Mucosa of rectum (tissue), 2 donors: ENCODE measurements around the gene EHD3.

Experiments used
- H3K27ac ChIP-seq, 2 donors: one replicate each; pipeline ENCODE4 v1.7.0; 2013; ENCODE audit warnings: inconsistent platforms in 2 of 2, low read depth in 2 of 2, low read length in 2 of 2
- H3K27me3 ChIP-seq, 2 donors: one replicate each; pipeline ENCODE4 v1.7.0; 2013; ENCODE audit warnings: low read length in 2 of 2; ENCODE audit not compliant: control insufficient read depth in 2 of 2, insufficient read depth in 2 of 2
- H3K36me3 ChIP-seq, 2 donors: one replicate each; pipeline ENCODE4 v1.7.0; 2013; ENCODE audit warnings: low read length in 2 of 2; ENCODE audit not compliant: control insufficient read depth in 2 of 2, insufficient read depth in 2 of 2
- H3K4me1 ChIP-seq, 2 donors: one replicate each; pipeline ENCODE4 v1.7.0; 2013; ENCODE audit warnings: low read length in 2 of 2, mild to moderate bottlenecking in 1 of 2; ENCODE audit not compliant: control insufficient read depth in 2 of 2, insufficient read depth in 2 of 2
- H3K4me3 ChIP-seq, 2 donors: one replicate each; pipeline ENCODE4 v1.7.0; 2013; ENCODE audit warnings: low read length in 2 of 2
- H3K9ac ChIP-seq, 2 donors: one replicate each; pipeline ENCODE4 v1.7.0; 2013; ENCODE audit warnings: low read length in 2 of 2, low read depth in 1 of 2, mild to moderate bottlenecking in 1 of 2
- H3K9me3 ChIP-seq, 2 donors: one replicate each; pipeline ENCODE4 v1.7.0; 2013; ENCODE audit warnings: low read length in 2 of 2; ENCODE audit not compliant: control insufficient read depth in 2 of 2
- donor health status: healthy.
- donor health status: Normal muscosa, but diverticular disease.

EHD3 gene

GRCh38 chr2:31208240-31208639 lies 25.7 kb upstream of the EHD3 start:
- no peaks in the 10 kb centered on the region for H3K36me3 ChIP-seq
- H3K4me1 ChIP-seq = no peaks in the 10 kb centered on the region
- H3K9ac ChIP-seq = no peak overlapping the region
- H3K9me3 ChIP-seq = no peaks in the 10 kb centered on the region
- H3K27ac ChIP-seq = no peak overlapping the region
- H3K4me3 ChIP-seq = no peak overlapping the region
- H3K27me3 ChIP-seq = no peaks in the 10 kb centered on the region

DNA sequence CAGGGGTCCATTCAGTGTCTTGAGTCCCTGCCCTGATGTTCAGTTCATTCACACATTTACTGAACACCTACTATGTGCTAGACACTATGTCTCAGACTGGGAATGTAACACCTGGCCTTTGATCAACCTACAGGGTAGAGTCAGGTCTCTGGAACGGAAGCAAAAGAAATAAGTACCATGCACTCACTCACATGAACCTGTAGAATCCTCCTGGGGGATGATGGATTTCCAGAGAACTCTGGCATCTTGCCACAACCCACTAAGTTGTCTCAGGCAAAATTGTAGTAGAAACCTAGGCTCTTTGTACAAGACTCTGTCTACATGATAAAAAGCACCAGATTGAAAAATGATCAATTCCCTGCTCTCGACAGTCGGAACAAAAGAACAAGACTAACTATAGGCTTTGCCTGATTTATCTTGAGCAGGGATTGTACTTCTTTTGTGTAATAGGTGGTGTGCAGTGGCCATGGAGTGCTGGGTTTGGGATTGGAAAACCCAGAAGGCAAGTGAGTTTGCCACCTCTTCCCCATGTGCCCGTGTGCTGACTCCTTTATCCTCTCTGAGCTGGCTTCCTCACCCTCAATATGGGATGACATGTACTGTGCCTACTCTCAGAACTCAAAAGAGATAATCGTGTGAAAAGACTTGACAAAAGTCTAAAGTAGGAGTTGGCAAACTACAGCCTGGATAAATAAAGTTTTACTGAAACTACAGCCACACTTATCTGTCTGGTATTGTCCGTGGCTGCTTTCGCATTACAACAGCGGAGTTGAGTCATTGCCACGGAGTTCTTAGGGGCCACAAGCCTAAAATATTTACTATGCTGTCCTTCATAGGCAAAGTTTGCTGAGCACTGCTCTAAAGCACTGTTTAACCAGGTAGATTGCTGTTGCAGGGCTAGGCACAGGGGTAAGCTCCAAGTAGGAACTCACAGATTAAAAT lies 21.0 kb upstream of the EHD3 start:
- Histone ChIP-seq H3K4me1 (no peaks in the 10 kb centered on the region), H3K9me3 (no peaks in the 10 kb centered on the region), H3K9ac (no peak overlapping the region), H3K36me3 (no peaks in the 10 kb centered on the region), H3K27ac (no peak overlapping the region), H3K27me3 (no peaks in the 10 kb centered on the region), H3K4me3 (no peak overlapping the region)

- H3K27ac ChIP-seq = no peak overlapping the region
These were observed 20.1 kb upstream of the EHD3 start for GRCh38 chr2:31213601-31214443.

DNA sequence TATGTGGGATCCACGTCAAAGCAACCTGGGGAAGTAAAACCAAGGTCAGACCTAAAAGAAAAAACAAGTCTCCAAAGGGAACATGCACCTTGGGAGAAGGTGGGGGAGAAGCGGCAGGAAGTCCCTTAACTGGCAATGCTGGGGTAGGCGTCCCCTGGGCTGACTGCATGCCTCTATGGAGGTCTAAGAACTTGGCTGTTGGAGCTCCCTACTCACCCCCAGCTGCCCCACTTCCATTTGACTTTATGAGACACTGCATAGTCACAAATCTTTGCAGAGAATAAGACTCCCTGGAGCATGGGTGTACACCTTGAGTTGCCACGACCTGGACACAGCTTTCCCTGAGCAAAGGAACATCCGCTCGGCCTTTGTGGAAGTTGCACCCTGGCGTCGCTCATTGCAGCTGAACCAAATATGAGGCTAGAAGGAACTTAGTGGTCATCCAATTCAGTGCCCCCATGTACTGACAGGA lies 19.5 kb upstream of the EHD3 start:
- no peaks in the 10 kb centered on the region for H3K36me3 ChIP-seq
- peaks cover 0 to 4% of the 10 kb centered on the region in 2 donors for H3K4me1 ChIP-seq
- H3K9me3 ChIP-seq = no peaks in the 10 kb centered on the region
- no peak overlapping the region for H3K4me3 ChIP-seq
- H3K9ac ChIP-seq = no peak overlapping the region
- no peak overlapping the region for H3K27ac ChIP-seq
- no peaks in the 10 kb centered on the region for H3K27me3 ChIP-seq

More at GRCh38 chr2:31213601-31214443, 20.1 kb upstream of the EHD3 start:
- no peaks in the 10 kb centered on the region for H3K4me1 ChIP-seq
- H3K36me3 ChIP-seq = no peaks in the 10 kb centered on the region
- no peak overlapping the region for H3K4me3 ChIP-seq
- no peaks in the 10 kb centered on the region for H3K27me3 ChIP-seq
- no peak overlapping the region for H3K9ac ChIP-seq
- no peaks in the 10 kb centered on the region for H3K9me3 ChIP-seq

DNA sequence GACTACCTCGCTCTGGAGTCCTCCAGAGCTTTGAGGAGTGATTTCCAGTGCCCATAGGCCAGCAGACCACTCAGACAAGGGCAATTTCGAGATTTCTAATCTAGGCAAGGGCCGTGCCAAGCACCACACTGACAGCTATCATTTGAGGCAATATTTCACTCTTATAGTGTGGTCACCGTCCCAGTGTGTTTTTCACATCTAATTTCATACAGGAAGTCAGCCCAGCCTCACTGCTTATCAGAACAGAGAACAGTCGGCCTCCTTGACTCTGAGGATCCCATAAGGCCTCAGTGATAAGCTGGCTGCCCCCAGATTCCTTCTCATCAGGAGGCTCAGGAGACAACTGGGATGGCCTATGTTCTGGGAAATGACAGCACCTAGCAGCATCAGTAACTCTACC lies 17.2 kb upstream of the EHD3 start:
- H3K9me3 ChIP-seq = no peaks in the 10 kb centered on the region
- H3K4me3 ChIP-seq = no peak overlapping the region
- H3K9ac ChIP-seq = no peak overlapping the region
- H3K27ac ChIP-seq = no peak overlapping the region
- H3K36me3 ChIP-seq = no peaks in the 10 kb centered on the region
- H3K4me1 ChIP-seq = peaks cover 0 to 6% of the 10 kb centered on the region in 2 donors
- no peaks in the 10 kb centered on the region for H3K27me3 ChIP-seq

DNA sequence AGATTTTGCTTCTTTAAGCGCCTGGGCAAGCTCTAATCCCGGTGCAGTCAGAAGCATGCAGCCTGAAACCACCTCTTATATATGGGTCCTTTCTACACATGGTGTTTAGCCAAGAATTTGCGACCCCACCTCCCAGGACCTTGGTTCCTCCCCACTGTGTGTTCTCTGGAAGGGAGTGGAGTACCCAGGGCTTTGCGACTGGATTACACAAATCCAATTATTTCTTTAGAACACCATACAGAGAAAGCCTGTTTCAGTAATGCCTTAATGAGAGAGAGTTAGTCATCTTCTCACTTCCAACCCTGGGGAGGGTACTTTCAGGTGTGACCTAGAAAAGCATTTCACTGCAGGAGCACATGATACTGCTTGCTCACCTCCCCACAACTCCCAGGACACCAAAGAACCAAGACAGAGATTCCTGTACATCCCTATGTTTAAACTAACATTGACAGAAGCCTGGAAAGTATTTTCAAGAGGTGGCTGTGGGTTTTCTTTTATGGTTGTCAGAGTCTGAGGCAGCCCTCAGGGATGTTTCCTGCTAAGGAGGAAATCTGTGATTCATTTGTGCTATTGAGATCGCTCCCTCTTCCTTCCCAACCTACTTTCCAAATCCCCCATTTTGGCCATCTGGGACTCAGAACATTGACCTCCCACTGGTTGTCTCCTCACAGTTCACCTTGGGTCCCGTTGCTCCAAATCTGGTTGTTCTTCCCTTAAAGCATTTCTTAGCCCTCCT lies 16.3 kb upstream of the EHD3 start, which contains the start of gene CAPN14:
CAPN14 (minus strand) TSS at position 51 of the 736 bp plus-strand sequence. CDS start 12,068 bp downstream, outside the sequence.
- Histone ChIP-seq H3K27me3 (no peaks in the 10 kb centered on the region), H3K9ac (no peak within 1 kb of the TSS), H3K27ac (no peak within 1 kb of the TSS)

DNA sequence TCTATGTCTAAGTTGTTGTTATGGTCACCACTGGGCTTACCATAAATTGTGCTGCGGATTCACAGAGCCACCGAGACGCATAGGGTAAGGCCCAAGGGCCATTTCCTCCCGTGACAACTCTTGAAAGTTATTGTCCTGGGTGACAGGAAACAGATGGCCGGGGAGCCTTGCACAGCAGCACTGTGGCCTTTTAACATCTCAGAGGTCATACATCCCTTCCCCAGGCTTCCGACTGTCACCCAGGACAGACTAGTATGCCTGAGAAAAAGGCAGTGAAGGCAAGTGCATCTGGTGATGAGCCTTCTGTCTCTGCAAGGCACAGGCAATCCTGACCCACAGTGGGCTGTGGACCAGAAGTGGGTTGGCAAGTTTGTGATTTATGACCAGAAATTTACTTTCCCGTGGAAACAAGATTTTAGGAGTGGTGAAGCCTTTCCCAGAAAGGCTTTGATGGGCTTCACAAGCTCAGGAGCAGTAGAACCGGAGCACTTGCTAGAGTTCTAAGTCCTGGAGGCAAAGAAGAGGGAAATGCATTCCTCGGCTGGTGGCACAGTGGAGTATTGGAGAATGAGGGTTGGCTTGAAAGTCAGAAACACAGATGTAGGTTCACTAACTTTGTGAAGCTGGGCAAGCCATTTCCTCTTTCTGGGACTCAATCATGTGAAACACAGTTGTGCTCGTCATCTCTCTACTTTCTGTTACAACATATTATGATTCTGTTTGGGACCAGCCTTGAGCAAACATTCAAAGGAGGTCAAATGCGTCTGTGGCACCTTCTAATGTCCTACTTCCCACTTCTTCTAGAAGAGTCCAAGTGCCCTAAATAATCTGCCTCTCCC lies 14.6 kb upstream of the EHD3 start:
- Histone ChIP-seq H3K36me3 (no peaks in the 10 kb centered on the region), H3K27me3 (no peaks in the 10 kb centered on the region), H3K27ac (peak overlapping the region; percentile 21 to 58), H3K4me3 (peak overlapping the region in 1 of 2 donors; percentile 13), H3K9ac (no peak overlapping the region), H3K4me1 (peaks cover 0 to 6% of the 10 kb centered on the region in 2 donors), H3K9me3 (no peaks in the 10 kb centered on the region)

More for the DNA sequence above, 16.3 kb upstream of the EHD3 start, which contains the start of gene CAPN14:
- Histone ChIP-seq H3K4me3 (no peak within 1 kb of the TSS), H3K9me3 (no peaks in the 10 kb centered on the region), H3K4me1 (peaks cover 0 to 6% of the 10 kb centered on the region in 2 donors), H3K36me3 (no peaks in the 10 kb centered on the region)

DNA sequence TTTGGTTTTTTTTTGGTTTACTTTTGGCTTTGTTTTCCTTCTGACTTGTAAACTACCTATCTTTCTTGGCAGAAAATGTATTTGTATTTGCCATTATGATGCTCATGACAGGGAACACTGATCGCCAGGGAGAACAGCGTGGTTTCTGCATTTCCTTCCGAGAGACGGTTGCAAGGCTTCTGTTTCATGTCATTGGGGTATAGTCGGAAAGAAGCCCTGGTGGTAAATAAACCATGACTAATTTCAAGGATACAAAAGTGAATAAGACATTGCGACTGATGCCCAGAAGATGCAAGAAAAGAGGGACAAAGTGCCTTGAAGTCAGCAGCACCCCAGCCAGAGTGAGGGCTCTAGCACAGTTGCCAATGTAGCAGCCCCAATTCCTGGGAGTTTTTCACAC lies 12.4 kb upstream of the EHD3 start:
- H3K27me3 ChIP-seq = no peaks in the 10 kb centered on the region
- no peaks in the 10 kb centered on the region for H3K9me3 ChIP-seq
- H3K27ac ChIP-seq = no peak overlapping the region

DNA sequence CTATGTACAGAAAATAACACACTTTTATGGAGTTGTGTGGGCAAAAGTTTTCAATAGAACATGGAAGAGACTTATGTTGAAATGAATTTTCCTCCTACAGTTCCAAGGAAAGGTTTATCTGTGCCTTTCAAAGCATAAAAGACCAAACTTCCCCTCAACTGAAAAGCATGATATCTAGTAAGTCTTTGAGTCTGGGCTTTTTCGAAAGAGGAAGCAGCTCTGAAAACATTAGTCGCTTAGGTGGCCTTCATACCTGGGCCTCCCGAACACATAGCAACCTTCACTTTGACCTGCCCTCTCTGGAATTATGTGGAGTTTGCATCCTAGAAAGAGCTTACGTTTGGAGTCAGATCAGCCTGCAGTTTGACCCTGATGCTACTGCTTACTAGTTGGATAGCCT lies 11.9 kb upstream of the EHD3 start:
- Histone ChIP-seq H3K36me3 (no peaks in the 10 kb centered on the region), H3K27ac (no peak overlapping the region), H3K4me1 (peaks cover 0 to 6% of the 10 kb centered on the region in 2 donors), H3K27me3 (no peaks in the 10 kb centered on the region), H3K9me3 (no peaks in the 10 kb centered on the region), H3K9ac (no peak overlapping the region), H3K4me3 (no peak overlapping the region)

More for the DNA sequence above, 12.4 kb upstream of the EHD3 start:
- H3K4me1 ChIP-seq = peaks cover 0 to 6% of the 10 kb centered on the region in 2 donors
- H3K9ac ChIP-seq = no peak overlapping the region
- no peaks in the 10 kb centered on the region for H3K36me3 ChIP-seq
- no peak overlapping the region for H3K4me3 ChIP-seq
